ENCODE results near the gene PSEN2.

DNA sequence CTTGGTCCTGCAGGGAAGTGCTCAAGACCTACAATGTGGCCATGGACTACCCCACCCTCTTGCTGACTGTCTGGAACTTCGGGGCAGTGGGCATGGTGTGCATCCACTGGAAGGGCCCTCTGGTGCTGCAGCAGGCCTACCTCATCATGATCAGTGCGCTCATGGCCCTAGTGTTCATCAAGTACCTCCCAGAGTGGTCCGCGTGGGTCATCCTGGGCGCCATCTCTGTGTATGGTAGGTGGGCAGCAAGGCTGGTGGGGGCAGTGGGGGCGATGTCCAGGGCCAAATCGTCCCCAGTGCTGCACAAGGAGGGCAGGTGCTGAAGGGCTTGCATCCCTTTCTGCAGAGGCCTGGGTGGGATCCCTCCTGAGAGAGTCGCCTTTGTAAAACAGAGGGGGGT, 18.4 kb downstream of the PSEN2 start:
- TF ChIP-seq CTCF (IDR thresholded peaks at IDR 0.05) (no peak), POLR2A (IDR thresholded peaks at IDR 0.05) (no peak)

All from adrenal gland (tissue), 5 donors.